Upper lobe of left lung (tissue), 4 donors: Measurements from ENCODE around the gene PHTF2.

ENCODE experiments used
- CTCF ChIP-seq, 6 experiments: fragments of 450-650 bp in 4 of 6; fragments of 200-600 bp in 2 of 6; sonication (generic) in 2 of 6; IDR thresholded peaks; one replicate each; pipeline ENCODE4 v1.5.1; 2016 to 2019; ENCODE audit warnings: antibody characterized with exemption in 6 of 6
- EP300 ChIP-seq, 4 donors: sonication (generic); formaldehyde crosslinking; IDR thresholded peaks; one replicate each; pipeline ENCODE4 v1.5.1; 2017; ENCODE audit warnings: antibody characterized with exemption in 4 of 4, control low read depth in 2 of 4
- POLR2A ChIP-seq, 4 donors: fragments of 450-650 bp; IDR thresholded peaks; one replicate each; pipeline ENCODE4 v1.5.1; 2016 to 2017; ENCODE audit warnings: antibody characterized with exemption in 4 of 4, mild to moderate bottlenecking in 2 of 4
- POLR2AphosphoS5 ChIP-seq, 2 donors: sonication (generic); formaldehyde crosslinking; IDR thresholded peaks; one replicate each; pipeline ENCODE4 v1.5.1; 2017; ENCODE audit warnings: antibody characterized with exemption in 2 of 2

GRCh38 chr7:77887567-77887966 lies 89.0 kb downstream of the PHTF2 start:
- TF ChIP-seq POLR2A (IDR thresholded peaks at IDR 0.05): no peak
- no peak for TF ChIP-seq CTCF (IDR thresholded peaks at IDR 0.05)
- TF ChIP-seq POLR2AphosphoS5 (IDR thresholded peaks at IDR 0.05): no peak
- TF ChIP-seq EP300 (IDR thresholded peaks at IDR 0.05): no peak
